Tibial nerve (tissue), 4 donors: ENCODE measurements around the gene SMAD7. TPM values are rescaled to one million over a fixed set of nuclear protein-coding genes. Genes with fewer than 3 reads are reported as not detected.

Experiments
- DNase-seq, 2 donors: peaks; one replicate each; pipeline ENCODE4 v3.0.0-alpha.2; 2019; ENCODE audit warnings: low spot score in 2 of 2
- H3K27ac ChIP-seq, 4 donors: fragments of 200-600 bp; sonication (generic) in 3 of 4; one replicate each; pipeline ENCODE4 v1.5.1; 2017 to 2019; ENCODE audit warnings: mild to moderate bottlenecking in 1 of 4
- H3K27me3 ChIP-seq, 2 donors: fragments of 200-600 bp; sonication (generic) in 1 of 2; one replicate each; pipeline versions ENCODE4 v1.5.1 to v1.6.0; 2017 to 2019
- H3K36me3 ChIP-seq, 3 donors: fragments of 200-600 bp; sonication (generic); one replicate each; pipeline ENCODE4 v1.5.1; 2018 to 2019
- H3K4me1 ChIP-seq, 4 donors: fragments of 200-600 bp; sonication (generic) in 3 of 4; one replicate each; pipeline ENCODE4 v1.5.1; 2017 to 2019
- H3K4me3 ChIP-seq, 4 donors: fragments of 200-600 bp; sonication (generic) in 3 of 4; one replicate each; pipeline ENCODE4 v1.5.1; 2017 to 2019; ENCODE audit warnings: mild to moderate bottlenecking in 1 of 4, moderate library complexity in 1 of 4
- H3K9me3 ChIP-seq, 4 donors: fragments of 200-600 bp; sonication (generic) in 3 of 4; one replicate each; pipeline ENCODE4 v1.5.1; 2017 to 2019
- EP300 ChIP-seq, 2 donors: sonication (generic); formaldehyde crosslinking; IDR thresholded peaks; one replicate each; pipeline ENCODE4 v1.6.1; 2017; ENCODE audit warnings: antibody characterized with exemption in 2 of 2, mild to moderate bottlenecking in 1 of 2
- POLR2A ChIP-seq, 2 donors: fragments of 450-650 bp; IDR thresholded peaks; one replicate each; pipeline ENCODE4 v1.6.1; 2017; ENCODE audit warnings: antibody characterized with exemption in 2 of 2, mild to moderate bottlenecking in 2 of 2, moderate library complexity in 2 of 2
- WGBS, 2 donors: methylation state at CpG; one replicate each; pipeline ENCODE4 v1.1.5; 2018; 5-methylcytosine and 5-hydroxymethylcytosine counted together
- total RNA-seq, 4 donors: library from RNA; depleted of rRNA; stranded (reverse); fragments of >200 nt; gene quantifications; one replicate each; pipeline ENCODE4 v1.1.0, GENCODE V29; 2016
- TF ChIP-seq, protein P1 (sequence below), 5 experiments: fragments of 200-600 bp in 3 of 5; fragments of 450-650 bp in 2 of 5; sonication (generic) in 3 of 5; IDR thresholded peaks; one replicate each; pipeline ENCODE4 v1.5.1; 2016 to 2019; ENCODE audit warnings: antibody characterized with exemption in 5 of 5, mild to moderate bottlenecking in 3 of 5, moderate library complexity in 2 of 5

Gene SMAD7
- total RNA-seq, 4 donors from 2014 or later, result 34.3 to 56.8 (median 35.6) TPM

DNA sequence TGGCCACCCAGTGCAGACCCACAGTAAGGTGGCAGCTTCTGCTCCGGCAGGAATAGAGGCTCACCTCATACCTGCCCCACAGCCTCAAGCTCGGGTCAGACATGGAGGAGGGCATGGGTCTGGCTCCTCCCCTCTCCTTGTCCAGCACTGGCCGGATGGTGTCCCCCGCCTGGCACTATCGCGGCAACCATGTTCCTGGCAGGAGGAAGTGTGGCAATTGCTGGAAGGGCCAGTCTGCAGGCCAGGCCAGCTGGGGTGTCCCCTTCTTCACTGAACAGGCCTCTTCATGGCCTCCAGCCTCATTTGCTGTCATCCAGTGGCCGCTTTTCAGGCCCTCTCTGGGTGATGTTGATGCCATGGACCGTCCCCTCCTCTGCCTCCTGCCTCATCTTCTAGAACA lies 41.4 kb upstream of the SMAD7 start:
- no peak for DNase-seq
- H3K27ac ChIP-seq, result peak overlapping the region in 1 of 4 donors; percentile 43
- H3K9me3 ChIP-seq, result no peaks in the 10 kb centered on the region
- H3K4me3 ChIP-seq, result no peak overlapping the region
- no peaks in the 10 kb centered on the region for H3K36me3 ChIP-seq
- no peaks in the 10 kb centered on the region for H3K27me3 ChIP-seq
- 90 to 91% methylated on average over 8 of the region's 8 CpGs for WGBS, 2 donors
- peaks cover 0 to 41% (median 13%) of the 10 kb centered on the region in 4 donors for H3K4me1 ChIP-seq
- TF ChIP-seq POLR2A (IDR thresholded peaks at IDR 0.05) (no peak), EP300 (IDR thresholded peaks at IDR 0.05) (no peak)
- TF ChIP-seq, protein P1, sequence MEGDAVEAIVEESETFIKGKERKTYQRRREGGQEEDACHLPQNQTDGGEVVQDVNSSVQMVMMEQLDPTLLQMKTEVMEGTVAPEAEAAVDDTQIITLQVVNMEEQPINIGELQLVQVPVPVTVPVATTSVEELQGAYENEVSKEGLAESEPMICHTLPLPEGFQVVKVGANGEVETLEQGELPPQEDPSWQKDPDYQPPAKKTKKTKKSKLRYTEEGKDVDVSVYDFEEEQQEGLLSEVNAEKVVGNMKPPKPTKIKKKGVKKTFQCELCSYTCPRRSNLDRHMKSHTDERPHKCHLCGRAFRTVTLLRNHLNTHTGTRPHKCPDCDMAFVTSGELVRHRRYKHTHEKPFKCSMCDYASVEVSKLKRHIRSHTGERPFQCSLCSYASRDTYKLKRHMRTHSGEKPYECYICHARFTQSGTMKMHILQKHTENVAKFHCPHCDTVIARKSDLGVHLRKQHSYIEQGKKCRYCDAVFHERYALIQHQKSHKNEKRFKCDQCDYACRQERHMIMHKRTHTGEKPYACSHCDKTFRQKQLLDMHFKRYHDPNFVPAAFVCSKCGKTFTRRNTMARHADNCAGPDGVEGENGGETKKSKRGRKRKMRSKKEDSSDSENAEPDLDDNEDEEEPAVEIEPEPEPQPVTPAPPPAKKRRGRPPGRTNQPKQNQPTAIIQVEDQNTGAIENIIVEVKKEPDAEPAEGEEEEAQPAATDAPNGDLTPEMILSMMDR (IDR thresholded peaks at IDR 0.05), result no peak

DNA sequence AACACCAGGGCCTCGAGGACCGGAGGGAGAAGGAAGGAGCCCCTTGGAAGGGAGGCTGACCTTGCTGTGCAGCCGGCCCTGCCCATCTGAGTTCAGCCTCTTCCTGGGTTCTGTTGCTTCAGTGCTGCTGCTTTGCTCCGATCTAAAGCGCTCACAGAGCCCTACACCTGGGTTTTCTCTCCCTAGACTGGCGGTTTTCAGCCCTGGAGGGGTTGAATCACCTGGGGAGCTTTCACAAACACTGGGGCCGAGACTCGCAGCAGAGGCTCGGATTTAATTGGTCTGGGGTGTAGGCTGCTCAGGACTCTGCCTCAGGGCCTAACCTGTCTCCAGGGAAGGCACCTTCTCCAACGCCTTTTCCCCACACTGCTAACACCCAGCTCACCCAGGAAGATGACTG lies 40.9 kb upstream of the SMAD7 start:
- DNase-seq, result no peak
- Histone ChIP-seq H3K9me3 (no peaks in the 10 kb centered on the region), H3K4me1 (peaks cover 0 to 41% (median 13%) of the 10 kb centered on the region in 4 donors), H3K36me3 (no peaks in the 10 kb centered on the region), H3K27me3 (no peaks in the 10 kb centered on the region), H3K4me3 (no peak overlapping the region), H3K27ac (no peak overlapping the region)
- TF ChIP-seq EP300 (IDR thresholded peaks at IDR 0.05), result no peak
- TF ChIP-seq, protein P1 (IDR thresholded peaks at IDR 0.05), result no peak
- TF ChIP-seq POLR2A (IDR thresholded peaks at IDR 0.05), result no peak
- WGBS, 2 donors, result 86 to 88% methylated on average over 10 of the region's 10 CpGs

DNA sequence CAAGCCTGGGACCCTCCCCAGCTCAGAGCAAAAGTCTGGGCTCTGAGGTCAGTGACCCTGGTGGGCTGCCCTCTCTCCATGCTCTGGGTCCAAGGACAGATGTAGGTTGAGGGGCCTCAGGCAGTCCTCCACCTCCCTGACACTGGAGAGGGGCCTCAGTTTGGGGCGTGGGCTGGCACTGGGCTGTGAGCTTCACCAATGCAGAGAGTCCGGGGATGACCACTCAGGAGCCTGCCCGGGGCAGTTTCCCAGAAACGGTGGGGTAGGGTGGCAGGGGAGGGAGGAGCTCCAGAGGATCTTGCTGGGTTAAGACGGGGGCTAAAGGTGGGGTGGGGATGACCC lies 40.5 kb upstream of the SMAD7 start:
- Histone ChIP-seq H3K9me3 (no peaks in the 10 kb centered on the region), H3K27ac (peak overlapping the region in 1 of 4 donors; percentile 59), H3K4me1 (peaks cover 0 to 41% (median 13%) of the 10 kb centered on the region in 4 donors), H3K4me3 (no peak overlapping the region), H3K36me3 (no peaks in the 10 kb centered on the region), H3K27me3 (no peaks in the 10 kb centered on the region)
- 62 to 66% methylated on average over 5 of the region's 5 CpGs for WGBS, 2 donors
- no peak for DNase-seq
- TF ChIP-seq, protein P1 (IDR thresholded peaks at IDR 0.05), result no peak
- TF ChIP-seq EP300 (IDR thresholded peaks at IDR 0.05), result no peak
- TF ChIP-seq POLR2A (IDR thresholded peaks at IDR 0.05), result no peak

DNA sequence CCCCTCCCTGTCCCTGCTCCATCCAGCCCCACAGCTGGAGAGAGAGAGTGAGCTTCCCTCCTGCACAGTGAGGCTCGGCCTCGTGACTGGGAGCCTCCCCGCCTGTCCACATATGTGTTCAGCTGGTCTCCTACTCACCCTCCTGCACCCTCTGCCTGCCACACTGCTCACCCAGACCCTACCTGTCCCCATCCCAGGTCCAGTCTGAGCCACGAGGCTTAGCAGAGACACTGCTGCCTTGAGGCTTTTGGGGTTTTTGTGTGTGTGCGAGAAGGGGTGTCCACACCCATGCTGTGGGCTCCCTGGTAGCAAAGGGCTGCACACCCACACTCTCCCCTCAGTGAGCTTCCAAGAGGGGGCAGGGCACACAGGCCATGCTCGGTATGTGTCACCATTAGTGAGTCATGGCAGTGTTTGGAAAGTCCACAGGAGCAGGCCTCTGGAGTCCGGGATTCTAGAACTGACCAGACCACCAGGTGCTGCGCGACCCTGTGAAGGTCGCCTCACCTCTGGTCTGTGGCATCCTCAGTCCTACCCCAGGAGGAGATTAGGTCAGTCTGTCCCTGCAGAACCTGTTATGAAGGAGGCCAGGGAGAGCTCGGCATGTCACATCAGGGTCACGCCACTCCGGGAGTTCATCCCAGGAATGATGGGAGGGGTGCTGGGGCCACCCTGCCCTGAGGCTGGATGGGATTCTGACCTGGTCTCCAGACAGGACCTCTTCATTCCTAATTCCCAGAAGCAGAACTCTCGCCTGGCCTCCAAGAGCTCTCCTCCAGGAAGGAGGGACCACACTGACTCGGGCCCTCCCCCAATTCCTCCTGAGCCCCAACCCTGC lies 39.9 kb upstream of the SMAD7 start:
- Histone ChIP-seq H3K27ac (peak overlapping the region in 2 of 4 donors; percentile 59 to 69), H3K4me1 (peaks cover 0 to 41% (median 13%) of the 10 kb centered on the region in 4 donors), H3K9me3 (no peaks in the 10 kb centered on the region), H3K4me3 (no peak overlapping the region), H3K27me3 (no peaks in the 10 kb centered on the region), H3K36me3 (no peaks in the 10 kb centered on the region)
- no peak for DNase-seq
- 80 to 84% methylated on average over 12 to 15 of the region's 15 CpGs for WGBS, 2 donors
- TF ChIP-seq POLR2A (IDR thresholded peaks at IDR 0.05) (no peak), EP300 (IDR thresholded peaks at IDR 0.05) (no peak)
- TF ChIP-seq, protein P1 (IDR thresholded peaks at IDR 0.05), result no peak
